GM18868 (cell line): ENCODE data around the gene HNRNPUL2.

ENCODE experiments used
- ATAC-seq: cut with Tn5 transposase; IDR thresholded peaks from one replicate; pipeline ENCODE4 v1.9.1; 2021; ENCODE audit warnings: mild to moderate bottlenecking, moderate library complexity; ENCODE audit not compliant: unreplicated experiment

HNRNPUL2 gene

DNA sequence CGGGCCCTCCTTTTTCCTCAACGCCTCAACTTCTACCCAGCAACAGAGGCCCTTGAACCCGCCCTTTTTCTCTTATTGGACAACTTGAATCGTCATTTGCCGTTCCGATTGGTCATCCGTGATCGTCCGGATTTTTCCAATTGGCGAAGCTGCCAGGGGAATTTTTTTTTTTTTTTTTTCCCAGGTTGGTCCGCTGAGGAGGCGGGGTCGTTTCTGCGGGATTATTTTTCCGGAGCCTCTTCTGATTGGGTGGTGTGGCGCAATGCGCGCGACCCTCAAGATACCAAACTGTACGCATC is 564 bp upstream of the HNRNPUL2 start:
- peak; percentile 51 for ATAC-seq

DNA sequence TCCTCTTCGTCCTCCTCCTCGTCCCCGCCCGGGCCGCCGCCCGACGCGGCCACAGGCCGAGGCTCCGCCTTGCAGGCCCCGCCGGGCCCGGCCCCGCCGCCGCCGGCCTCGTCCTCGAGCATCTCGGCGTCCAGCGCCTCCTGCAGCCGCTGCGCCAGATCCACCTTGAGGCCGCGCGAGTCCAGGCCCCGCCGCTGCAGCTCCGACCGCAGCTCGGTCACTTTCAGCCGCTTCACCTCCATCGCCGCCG is 417 bp downstream of the HNRNPUL2 start:
- no peak for ATAC-seq

DNA sequence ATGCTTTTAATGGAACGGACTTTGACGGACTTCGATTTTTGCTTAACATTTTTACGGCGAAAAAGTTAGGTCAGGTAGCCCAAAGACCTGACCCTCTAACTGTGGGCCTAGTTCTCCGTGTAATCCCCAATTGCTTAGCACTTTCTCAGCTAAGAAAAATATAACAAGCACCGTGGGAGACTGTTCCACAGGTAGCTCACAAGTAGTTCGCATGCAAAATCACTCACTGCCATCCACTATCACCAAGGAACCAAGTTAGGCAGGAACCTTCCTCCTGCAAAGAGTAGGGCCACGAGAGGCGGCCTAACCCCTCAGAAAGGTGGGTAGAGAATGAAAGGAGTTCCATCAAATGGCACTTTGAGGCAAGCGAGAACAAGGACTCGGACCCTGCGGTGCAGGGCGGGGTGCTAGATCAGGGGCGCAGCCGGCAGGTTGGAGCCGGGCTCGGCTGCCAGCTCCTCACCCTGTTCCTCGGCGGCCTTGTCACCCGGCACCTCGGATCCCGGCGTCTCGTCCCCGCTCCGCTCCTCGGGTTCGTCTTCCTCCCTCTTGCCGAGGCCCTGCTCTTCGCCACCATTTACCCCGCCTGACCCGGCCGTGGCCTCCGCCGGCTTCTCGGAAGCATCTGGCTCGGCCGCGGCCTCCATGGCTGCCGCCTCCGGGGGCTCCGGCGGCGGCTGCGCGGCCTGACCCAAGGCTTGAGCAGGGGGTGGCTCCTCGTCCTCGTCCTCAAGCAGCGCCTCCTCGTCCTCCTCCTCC is 922 bp downstream of the HNRNPUL2 start:
- no peak for ATAC-seq

DNA sequence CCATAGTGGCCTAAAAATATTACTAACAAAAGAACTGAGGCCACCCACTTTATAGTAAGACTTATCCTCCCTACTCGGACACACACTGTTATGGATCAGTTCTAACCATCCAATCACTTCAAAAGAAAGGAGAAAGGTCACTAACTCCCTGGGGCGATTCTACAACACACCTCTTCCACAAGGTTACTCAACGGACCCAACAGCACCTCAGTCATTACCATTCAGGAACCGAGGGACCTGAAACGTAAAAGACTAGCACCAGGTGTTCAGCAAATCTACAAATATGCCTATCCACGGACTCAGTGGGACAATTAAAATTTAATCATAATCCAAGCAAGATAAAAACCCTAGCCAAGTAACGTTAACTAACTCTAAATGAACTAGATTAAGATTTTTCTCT is 1.6 kb downstream of the HNRNPUL2 start:
- ATAC-seq, result no peak

DNA sequence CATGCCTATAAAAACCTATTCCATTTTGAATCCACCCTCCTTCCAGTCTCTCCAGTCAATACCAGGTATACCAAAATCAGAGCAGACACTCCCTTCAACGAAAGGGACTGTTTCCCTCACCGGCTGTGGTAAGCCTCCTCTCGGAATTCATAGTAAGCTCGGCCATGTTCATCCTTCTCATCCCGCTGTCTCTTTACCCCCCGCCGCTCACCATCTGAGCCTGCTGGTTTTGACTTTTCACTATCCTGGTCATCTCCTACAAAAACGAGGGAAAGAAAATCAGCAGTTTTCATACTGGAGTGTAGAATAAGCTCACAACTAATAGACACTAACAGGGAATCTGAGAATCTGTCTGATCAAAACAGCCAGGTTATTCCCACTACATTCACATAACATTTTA is 3.1 kb downstream of the HNRNPUL2 start:
- no peak for ATAC-seq

DNA sequence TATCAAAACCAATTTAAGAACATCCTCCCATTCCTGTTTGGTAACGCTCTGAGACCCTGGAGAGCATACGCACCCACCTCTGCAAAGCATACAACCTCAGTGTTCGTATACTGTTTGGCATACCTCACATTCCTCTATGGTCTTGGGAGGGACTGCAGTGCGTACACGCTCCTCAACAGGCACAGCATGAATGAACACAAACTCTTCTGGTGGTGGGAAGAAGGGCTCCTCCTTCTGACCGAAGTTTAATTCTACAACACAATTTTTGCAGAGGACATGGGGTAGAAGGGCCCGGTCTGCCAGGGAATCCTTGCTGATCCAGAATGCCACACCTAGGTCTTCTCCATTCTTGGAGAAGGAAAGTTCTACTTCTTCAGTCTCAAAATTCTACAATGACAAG is 5.3 kb downstream of the HNRNPUL2 start:
- no peak for ATAC-seq

DNA sequence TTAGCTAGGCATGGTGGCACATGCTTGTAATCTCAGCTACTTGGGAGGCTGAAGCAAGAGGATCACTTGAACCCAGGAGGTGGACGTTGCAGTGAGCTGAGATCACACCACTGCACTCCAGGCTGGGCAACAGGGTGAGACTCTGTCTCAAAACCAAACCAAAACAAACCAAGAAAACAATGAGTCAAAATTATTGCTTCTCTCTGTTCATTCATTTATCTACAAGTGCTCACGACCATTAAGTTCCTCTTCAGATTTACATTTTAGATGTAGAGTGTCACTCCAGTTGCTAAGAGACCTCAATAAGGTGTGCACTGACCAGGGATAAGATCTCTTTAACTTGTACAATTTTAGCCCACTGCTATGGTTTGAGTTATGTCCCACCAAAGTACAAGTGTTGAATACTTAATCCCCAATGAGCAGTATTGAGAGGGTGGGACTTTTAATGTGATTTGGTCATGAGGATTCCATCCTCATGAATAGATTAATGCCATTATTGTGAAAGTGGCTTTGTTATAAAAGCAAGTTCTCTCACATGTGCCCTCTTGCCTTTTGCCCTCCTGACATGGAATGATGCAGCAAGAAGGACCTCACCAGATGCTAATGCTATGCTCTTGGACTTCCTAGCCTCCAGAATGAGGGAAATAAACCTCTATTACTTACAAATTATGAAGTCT is 7.8 kb downstream of the HNRNPUL2 start:
- ATAC-seq, result no peak

DNA sequence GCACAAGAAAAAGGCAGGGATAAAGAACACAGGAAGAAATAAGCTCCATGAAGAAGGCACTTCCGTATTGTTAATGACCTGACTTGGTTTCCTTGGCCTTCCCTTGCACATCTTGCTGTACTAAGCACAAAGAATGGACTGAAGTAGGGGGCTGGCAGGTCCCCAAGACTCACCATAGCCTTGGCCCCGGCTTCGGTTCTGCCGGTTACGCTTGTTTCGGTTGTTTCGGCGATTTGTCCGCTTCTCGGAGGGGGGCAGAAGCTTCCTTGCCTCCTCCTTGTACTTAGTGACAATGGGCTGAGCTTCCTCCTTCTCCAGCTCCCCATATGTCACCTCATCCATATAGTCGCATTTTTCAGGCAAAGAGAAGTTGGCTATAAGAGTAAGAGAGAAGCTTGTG is 10.4 kb downstream of the HNRNPUL2 start:
- ATAC-seq, result no peak

DNA sequence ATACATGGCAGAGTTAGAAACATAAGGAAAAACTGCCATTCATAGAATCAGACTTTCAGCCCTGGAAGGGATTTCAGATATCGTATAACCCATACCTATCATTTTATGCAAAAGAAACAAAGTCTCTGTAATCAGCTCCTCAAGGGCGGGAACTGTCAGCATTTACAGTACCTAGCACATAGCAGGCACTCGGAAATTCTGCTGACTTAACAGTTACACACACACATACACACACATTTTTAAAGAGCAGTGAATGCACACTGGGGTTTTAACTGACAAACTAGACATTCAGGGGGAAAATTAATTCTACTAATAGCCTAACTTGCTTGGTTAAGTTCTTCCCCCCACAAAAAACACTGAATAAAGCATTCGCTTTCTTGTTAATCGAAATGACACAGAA is 11.1 kb downstream of the HNRNPUL2 start:
- no peak for ATAC-seq

DNA sequence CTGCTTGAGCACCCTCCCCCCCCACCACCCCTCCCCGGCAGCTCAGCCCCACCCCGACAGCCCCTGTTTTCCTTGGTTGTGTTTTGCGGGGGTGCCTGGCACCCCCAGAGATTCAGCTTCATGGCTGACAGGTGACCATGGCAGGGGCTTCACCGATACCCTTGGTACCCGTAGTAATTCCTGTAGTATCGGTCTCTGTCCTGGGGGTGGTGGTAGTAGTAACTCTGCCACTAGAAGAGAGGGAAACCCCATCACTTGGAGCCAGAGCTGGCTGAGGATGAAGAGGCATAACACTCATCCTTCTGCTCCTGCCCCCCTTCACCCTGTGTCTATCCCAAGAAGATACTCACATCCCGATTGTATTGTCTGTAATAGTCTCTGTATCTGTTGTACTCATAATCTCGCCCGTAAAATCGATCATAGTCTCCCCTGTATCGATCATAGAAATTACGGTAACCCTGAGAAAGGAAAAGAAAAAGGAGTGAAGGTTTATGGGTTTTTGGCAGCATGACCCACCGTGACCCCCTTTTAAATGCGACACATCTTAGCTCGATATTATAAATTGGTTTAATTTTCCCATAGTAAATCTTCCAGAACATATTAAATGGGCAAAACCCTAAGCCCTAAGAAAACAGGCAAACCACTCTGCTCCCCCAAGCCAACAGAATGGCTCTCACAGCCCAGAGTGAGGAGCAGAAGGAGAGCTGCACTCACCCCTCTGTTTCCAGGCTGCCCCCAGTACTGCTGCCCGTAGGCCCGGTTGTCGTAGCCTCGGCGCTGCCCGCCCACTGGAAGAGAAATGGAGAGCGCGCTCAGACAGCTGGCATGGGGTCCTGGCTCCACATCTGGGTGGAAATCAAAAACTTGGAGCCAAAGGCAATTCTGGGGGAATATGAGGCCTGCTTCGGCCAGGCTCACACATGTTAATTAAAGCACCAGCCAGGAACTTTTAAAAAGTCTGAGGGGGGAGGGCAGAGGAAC is 11.8 kb downstream of the HNRNPUL2 start:
- ATAC-seq, result no peak

DNA sequence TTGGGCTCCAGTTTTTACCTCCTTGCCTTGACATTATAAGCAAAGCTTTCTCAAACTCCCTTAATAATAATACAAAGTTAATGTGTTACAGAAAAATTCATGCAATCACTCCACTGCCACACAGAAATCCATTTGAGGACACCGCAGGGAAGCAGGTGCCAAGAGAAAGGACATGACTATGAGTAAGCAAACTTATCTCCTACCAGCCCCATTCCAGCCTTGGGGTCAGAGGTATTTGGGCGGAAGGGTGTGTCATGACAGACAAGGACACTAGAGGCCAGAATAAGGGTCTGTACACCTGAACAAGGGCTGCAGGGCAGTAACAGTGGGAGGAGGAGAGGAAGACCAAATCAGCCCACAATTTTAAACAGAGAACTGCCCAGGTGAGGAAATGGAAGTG is 13.9 kb downstream of the HNRNPUL2 start:
- ATAC-seq, result no peak

DNA sequence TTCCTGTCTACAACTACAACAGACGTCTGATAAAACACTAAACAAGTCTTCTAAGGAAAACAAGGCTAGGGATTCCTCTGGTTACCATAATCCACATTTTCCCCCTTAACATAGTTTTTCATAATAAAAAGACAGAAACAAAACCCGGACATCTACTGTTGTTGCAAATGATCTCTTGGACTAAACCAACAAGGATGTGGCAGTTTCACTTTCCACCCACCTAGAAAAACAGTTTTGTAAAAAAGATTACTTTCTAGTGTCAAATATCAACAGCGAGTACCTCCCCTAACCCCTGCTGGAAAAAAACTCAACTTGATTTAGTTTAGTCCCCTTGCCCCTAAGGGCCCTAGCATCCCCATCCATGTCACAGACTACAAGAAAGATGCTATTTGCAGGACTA is 14.4 kb downstream of the HNRNPUL2 start:
- no peak for ATAC-seq

DNA sequence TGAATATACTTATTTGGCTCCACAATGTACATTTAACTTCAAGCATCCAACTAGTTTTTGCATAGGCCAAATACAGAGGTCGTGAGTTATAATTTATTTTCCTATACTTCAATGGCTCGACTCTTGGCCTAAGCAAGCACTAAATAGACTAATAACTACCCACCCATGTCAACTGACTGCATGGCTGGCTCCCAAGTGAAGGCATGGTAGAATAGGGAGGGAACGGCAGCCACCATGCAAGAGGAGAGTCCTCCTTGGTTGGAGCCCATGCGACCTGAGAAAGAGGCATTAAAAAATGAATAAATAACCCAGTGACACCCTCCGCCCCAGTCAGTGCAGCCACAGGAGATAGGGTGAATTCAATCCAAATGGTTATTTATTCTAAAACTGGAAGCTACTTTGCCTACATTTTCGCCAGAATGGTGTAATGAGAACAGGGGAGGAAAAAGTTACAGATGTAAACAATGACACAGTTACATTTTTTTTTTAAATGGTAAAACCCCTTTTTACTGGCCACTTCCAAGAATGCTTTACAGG is 14.9 kb downstream of the HNRNPUL2 start:
- no peak for ATAC-seq

DNA sequence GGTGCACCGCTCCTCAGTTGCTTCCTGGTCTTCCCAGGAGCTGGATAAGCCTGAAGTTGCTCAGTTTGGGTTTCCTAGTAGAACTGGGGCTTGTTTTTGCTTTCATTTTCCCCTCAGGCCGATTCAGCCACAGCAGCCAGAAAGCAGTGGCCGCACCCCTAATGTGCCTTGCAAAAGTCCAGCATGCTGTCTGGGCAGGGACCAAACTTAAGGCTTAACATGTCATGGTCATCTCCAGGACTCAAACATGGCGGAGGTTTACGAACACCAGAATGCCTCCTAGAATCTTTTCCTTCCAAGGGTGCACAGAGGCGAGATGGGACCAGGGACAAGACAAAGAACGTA is 17.3 kb downstream of the HNRNPUL2 start:
- no peak for ATAC-seq

DNA sequence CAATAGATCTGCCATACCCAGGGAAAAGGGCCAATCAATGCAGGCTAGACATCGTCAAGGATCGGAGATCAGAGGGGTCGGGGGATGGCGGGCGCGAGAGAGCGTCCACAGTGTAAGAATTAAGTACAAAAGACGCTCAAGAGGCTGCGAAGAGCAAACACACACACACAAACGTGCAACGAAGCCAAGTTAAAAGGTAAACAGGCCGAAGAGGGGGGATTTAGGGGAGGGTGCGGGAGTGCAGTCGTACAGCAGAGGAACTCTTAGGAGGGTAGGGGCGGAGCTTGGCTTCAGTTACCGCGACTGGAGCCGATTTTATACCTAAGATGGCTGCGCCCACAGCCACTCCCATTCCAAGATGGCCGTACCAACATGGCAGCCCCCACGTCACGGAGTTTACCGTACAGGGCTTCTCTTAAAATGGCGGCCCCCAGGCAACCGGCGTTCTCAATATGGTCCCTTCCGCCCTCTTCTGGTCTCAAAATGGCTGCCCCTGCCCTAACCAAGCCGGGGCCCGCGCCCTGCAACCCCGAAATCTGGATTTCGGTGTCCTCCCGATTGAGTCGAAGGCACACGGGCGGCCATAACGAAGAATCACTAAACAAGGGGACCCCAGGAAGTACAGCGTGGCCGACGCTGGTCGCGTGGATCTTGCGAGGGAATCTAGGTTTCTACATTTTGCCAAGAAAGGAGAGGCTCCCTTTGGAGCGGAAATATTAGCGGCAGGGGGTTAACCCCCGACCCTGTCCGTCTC is 17.8 kb downstream of the HNRNPUL2 start:
- peak; percentile 70 for ATAC-seq

DNA sequence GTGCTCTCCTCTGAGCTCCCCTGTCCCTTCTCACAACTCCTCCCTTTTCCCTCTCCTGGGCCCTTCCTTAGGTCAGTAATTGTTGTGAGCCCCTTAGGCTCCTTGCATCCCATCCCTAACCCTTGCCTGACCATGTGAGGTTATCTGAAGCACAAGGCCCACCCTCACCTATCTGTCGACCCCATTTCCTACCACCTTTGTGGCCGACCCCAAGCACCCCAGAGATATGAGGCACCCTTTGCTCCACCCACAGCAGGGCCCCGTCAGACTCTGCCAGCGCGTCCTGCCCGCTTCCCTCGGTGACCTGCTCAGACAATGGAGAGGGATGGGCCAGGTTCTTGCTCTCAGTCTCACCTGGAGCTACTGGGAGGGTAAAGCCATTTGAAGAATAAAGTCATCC is 18.5 kb downstream of the HNRNPUL2 start:
- ATAC-seq, result no peak

DNA sequence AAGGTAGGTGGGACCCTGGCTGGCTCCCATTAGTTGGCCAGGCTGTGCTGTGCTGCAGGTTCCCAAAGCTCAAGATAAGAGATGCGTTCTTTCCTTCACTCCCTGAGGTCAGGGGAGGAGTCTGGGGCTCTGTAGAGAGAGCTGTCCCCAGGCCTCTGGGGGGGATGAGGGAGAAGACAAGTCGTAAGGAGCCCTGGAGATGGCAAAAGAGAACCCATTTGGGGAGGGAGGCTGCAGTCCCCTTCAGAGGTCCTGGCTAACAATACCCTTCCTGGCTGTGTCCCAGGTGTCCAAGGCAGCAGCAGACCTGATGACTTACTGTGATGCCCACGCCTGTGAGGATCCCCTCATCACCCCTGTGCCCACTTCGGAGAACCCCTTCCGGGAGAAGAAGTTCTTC is 18.9 kb downstream of the HNRNPUL2 start:
- no peak for ATAC-seq

DNA sequence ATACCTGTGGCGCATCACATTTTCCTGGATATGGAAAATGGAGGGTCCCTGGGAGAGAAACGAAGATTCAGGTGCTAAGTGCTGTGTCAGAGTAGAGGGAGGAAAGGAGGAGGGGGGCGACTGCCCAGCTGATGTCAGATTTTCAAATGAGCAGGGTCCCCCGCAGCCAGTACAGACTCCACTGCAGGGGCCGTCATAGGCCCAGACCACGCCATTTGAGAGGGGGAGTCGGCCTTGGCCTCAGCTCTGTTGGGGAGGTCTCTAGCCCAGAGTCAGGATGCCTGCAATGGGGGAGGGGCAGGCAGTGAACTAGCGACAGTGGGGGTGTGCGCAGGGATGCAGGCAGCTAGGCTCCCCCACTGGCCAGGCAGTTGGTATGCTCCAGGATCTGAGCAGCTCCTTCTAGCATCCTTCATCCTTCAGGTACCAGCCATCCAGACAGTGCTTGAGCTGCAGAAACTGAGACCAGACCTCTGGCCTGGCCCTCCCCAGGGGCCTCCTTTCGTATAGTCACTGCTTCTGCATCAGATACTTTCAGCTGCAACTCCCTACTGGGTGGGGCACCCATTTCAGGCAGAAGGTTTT is 19.9 kb downstream of the HNRNPUL2 start, which contains the start of the genes BSCL2 and GNG3:
Gene BSCL2, minus strand, starts transcription at position 148 of the 585 bp plus-strand sequence. CDS start 229 bp downstream, outside the sequence.
Gene GNG3, plus strand, starts transcription at position 400 of the 585 bp plus-strand sequence. CDS start 620 bp downstream, outside the sequence.
- ATAC-seq, result no peak

DNA sequence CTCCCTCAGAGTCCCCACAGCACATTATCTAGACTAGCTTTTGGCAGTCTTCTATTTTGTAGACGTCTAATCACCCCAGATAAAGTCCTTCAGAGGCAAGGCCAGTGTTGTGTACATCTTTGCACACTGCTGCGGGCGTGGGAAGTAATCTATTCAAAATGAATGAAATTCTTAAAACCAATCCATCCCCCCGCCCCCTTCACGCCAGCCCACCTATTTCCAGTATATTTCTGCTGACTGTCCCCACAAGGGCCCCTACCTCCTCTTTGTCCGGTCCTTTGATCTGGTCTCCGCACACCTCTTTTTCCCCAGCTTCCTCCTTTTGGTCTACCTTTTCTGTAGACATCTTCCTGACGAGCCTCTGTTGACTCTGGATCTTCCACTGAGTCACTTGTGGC is 20.4 kb downstream of the HNRNPUL2 start:
- ATAC-seq, result no peak
